ENCODE data around the gene BRSK1. TPM values are rescaled to one million over a fixed set of nuclear protein-coding genes. Genes with fewer than 3 reads are reported as not detected.
A peak's percentile ranks its signal among the peaks of the same experiment; 100 is the strongest.

Gene BRSK1
- total RNA-seq, 1 donor from 2014 or later: 24.1 TPM

DNA sequence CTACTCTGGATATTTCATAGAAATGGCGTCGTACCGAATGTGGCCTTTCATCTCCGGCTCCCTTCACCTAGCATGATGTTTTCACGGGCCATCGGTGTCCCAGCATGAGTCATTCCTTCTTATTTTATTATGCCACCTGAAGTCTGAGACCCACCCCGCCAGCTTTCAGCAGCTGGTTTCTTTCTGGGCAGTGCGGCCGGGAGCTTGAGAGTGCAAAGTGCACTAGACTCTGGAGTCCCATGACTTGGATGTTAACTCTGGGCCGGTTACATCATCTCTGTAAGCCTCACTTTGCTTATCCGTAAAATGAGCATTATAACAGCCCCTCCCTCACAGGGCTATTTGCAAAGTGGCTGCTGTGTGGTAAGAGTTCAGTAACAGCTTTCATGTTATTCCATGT lies 50.1 kb downstream of the BRSK1 start:
- Histone ChIP-seq H3K27ac (no peak overlapping the region), H3K9ac (no peak overlapping the region), H3F3A (ENCODE audit: low read depth) (peaks cover 8% of the 10 kb centered on the region), H4K20me1 (ENCODE audit: low read depth) (no peaks in the 10 kb centered on the region), H3K36me3 (no peaks in the 10 kb centered on the region), H3K27me3 (no peaks in the 10 kb centered on the region), H3K4me2 (no peak overlapping the region), H3K79me2 (ENCODE audit: low read depth) (no peaks in the 10 kb centered on the region), H3K4me1 (no peaks in the 10 kb centered on the region), H2AFZ (replicated peaks) (no peak overlapping the region), H3K4me3 (no peak overlapping the region), H3K9me3 (ENCODE audit: low read depth) (no peaks in the 10 kb centered on the region)
- Mint-ChIP-seq H3K27me3 (ENCODE audit: insufficient read depth, low read depth) (peaks cover 16% of the 10 kb centered on the region), H3K9me3 (peaks cover 2% of the 10 kb centered on the region), H3K4me1 (peaks cover 12% of the 10 kb centered on the region), H3K27ac (no peak overlapping the region), H3K4me3 (no peak overlapping the region), H3K36me3 (no peaks in the 10 kb centered on the region)
- no peak for DNase-seq (ENCODE audit: low spot score)
- TF ChIP-seq, protein P1, sequence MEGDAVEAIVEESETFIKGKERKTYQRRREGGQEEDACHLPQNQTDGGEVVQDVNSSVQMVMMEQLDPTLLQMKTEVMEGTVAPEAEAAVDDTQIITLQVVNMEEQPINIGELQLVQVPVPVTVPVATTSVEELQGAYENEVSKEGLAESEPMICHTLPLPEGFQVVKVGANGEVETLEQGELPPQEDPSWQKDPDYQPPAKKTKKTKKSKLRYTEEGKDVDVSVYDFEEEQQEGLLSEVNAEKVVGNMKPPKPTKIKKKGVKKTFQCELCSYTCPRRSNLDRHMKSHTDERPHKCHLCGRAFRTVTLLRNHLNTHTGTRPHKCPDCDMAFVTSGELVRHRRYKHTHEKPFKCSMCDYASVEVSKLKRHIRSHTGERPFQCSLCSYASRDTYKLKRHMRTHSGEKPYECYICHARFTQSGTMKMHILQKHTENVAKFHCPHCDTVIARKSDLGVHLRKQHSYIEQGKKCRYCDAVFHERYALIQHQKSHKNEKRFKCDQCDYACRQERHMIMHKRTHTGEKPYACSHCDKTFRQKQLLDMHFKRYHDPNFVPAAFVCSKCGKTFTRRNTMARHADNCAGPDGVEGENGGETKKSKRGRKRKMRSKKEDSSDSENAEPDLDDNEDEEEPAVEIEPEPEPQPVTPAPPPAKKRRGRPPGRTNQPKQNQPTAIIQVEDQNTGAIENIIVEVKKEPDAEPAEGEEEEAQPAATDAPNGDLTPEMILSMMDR (IDR thresholded peaks at IDR 0.05): no peak
- no peak for TF ChIP-seq EZH2phosphoT487 (IDR thresholded peaks at IDR 0.05)
- TF ChIP-seq EZH2 (IDR thresholded peaks at IDR 0.05): no peak

DNA sequence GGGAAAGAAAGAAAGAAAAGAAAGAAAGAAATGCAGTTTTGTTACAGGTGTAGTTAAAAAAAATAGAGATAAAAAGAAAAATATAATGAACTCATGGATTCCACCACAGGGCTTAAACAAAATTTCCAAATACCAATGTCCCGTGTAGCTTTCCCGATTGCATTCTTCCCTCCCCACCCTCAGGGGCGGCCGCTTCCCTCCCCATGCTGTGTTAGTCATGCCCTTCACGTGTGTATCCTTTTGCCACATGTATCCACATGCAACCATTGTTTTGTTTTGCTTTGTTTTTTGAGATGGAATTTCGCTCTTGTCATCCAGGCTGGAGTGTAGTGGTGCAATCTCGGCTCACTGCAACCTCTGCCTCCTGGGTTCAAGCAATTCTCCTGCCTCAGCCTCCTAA lies 52.3 kb downstream of the BRSK1 start:
- H2AFZ ChIP-seq (replicated peaks): no peak overlapping the region
- H3K9ac ChIP-seq: no peak overlapping the region
- no peaks in the 10 kb centered on the region for H3K27me3 ChIP-seq
- Mint-ChIP-seq H3K27ac (no peak overlapping the region), H3K9me3 (no peaks in the 10 kb centered on the region), H3K27me3 (ENCODE audit: insufficient read depth, low read depth) (peaks cover 19% of the 10 kb centered on the region), H3K36me3 (no peaks in the 10 kb centered on the region), H3K4me1 (peaks cover 12% of the 10 kb centered on the region), H3K4me3 (no peak overlapping the region)
- DNase-seq (ENCODE audit: low spot score): no peak
- no peak overlapping the region for H3K4me2 ChIP-seq
- no peaks in the 10 kb centered on the region for H3K9me3 ChIP-seq (ENCODE audit: low read depth)
- peaks cover 13% of the 10 kb centered on the region for H3F3A ChIP-seq (ENCODE audit: low read depth)
- TF ChIP-seq, protein P1 (IDR thresholded peaks at IDR 0.05): no peak
- TF ChIP-seq EZH2phosphoT487 (IDR thresholded peaks at IDR 0.05) (no peak), EZH2 (IDR thresholded peaks at IDR 0.05) (no peak)
- H3K36me3 ChIP-seq: no peaks in the 10 kb centered on the region
- H3K4me3 ChIP-seq: no peak overlapping the region
- no peaks in the 10 kb centered on the region for H3K4me1 ChIP-seq
- peaks cover 13% of the 10 kb centered on the region for H3K79me2 ChIP-seq (ENCODE audit: low read depth)
- no peaks in the 10 kb centered on the region for H4K20me1 ChIP-seq (ENCODE audit: low read depth)
- H3K27ac ChIP-seq: no peak overlapping the region

DNA sequence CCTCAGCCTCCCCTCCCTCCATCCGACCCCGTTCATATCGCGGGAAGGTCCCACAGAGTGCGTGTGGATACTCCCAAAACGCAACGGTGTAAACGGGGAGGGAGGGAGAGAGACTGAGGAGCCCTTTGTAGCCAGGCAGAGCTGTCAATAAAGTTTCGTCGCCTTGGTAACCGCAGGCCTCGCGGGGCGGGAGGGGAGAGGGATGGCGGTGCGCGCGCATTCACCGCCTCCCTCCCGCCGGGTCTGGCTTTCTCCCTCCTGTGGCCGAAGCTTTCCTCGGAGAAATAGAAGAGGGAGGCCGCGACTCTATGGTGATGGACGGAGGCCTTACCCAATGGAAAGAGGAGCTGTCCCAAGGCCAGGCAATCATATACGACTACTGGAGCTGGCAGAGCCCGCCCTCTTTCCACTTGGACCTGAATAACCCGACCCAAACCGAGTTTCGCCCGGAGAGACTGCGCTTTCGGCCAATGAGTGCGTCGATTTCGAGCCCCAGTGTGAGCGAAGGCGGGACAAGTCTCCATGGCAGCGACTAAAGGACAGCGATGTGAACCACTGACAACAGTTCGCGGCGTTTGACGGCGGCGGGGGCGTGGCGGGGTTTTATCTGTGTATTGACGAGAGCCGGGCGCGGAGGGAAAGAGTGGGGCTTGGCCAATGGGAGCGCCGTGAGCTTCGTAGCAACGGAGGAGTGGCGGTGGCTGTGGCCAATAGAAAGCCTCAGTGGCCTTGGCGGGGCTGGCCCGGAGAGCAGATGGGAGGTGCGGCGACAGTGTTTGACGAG lies 55.5 kb downstream of the BRSK1 start, which contains the start of gene KMT5C:
Gene KMT5C, plus strand, starts transcription at position 772 of the 784 bp plus-strand sequence. CDS start 2,061 bp downstream, outside the sequence.
- no peaks in the 10 kb centered on the region for H3K36me3 ChIP-seq
- peak within 1 kb of the TSS; percentile 88 for H3K27ac ChIP-seq
- peaks cover 26% of the 10 kb centered on the region for H3K79me2 ChIP-seq (ENCODE audit: low read depth)
- peaks cover 13% of the 10 kb centered on the region for H3F3A ChIP-seq (ENCODE audit: low read depth)
- peaks cover 8% of the 10 kb centered on the region for H3K4me1 ChIP-seq
- Mint-ChIP-seq H3K4me1 (peaks cover 18% of the 10 kb centered on the region), H3K27me3 (ENCODE audit: insufficient read depth, low read depth) (peaks cover 12% of the 10 kb centered on the region), H3K4me3 (peak within 1 kb of the TSS; percentile 98), H3K27ac (peak within 1 kb of the TSS; percentile 98), H3K36me3 (peaks cover 8% of the 10 kb centered on the region), H3K9me3 (no peaks in the 10 kb centered on the region)
- no peaks in the 10 kb centered on the region for H3K9me3 ChIP-seq (ENCODE audit: low read depth)
- no peak for TF ChIP-seq EZH2 (IDR thresholded peaks at IDR 0.05)
- TF ChIP-seq, protein P1 (IDR thresholded peaks at IDR 0.05): peak; percentile 19
- H3K27me3 ChIP-seq: no peaks in the 10 kb centered on the region
- peak within 1 kb of the TSS; percentile 63 for H2AFZ ChIP-seq (replicated peaks)
- H3K4me3 ChIP-seq: peak within 1 kb of the TSS; percentile 95
- peaks cover 27% of the 10 kb centered on the region for H4K20me1 ChIP-seq (ENCODE audit: low read depth)
- H3K9ac ChIP-seq: peak within 1 kb of the TSS; percentile 74
- H3K4me2 ChIP-seq: peak within 1 kb of the TSS; percentile 84
- DNase-seq (ENCODE audit: low spot score): peak; percentile 100

All from neural progenitor cell (in vitro differentiated cells).